ENCODE data around the gene JAKMIP2. TPM values are rescaled to one million over a fixed set of nuclear protein-coding genes. Genes with fewer than 3 reads are reported as not detected.

Gene JAKMIP2
- total RNA-seq, 1 donor from 2014 or later = not detected

DNA sequence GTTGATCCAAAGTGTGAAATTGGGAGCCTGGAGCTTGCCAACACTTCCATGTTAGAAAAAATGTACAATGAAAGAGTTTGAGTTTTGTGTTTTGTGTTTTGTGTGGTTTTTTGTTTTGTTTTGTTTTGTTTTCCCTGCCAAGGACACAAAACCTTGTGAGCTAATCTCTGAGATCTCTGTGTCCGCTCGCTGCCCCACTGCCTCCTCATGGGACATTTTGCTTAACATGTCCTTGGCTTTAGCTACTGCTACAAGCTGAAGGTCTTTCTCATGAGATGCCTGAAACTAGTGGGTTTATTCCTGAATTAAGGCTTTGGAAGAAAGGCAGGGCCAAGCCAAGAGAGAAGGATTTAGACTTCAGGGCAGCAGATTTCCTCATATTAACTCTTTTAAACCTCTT is 7.3 kb upstream of the JAKMIP2 start:
- no peak for DNase-seq (ENCODE audit: low read depth in 2 of 2)

- DNase-seq (ENCODE audit: low read depth in 2 of 2) = no peak
These were observed 5.5 kb upstream of the JAKMIP2 start for GRCh38 chr5:147788023-147788422.

- DNase-seq (ENCODE audit: low read depth in 2 of 2) = no peak
These were observed 3.6 kb upstream of the JAKMIP2 start for GRCh38 chr5:147786142-147786541.

GRCh38 chr5:147784146-147784987 is 1.8 kb upstream of the JAKMIP2 start:
- DNase-seq (ENCODE audit: low read depth in 2 of 2) = no peak

- DNase-seq (ENCODE audit: low read depth in 2 of 2) = no peak
These were observed 1.5 kb downstream of the JAKMIP2 start for GRCh38 chr5:147780924-147781573.

DNA sequence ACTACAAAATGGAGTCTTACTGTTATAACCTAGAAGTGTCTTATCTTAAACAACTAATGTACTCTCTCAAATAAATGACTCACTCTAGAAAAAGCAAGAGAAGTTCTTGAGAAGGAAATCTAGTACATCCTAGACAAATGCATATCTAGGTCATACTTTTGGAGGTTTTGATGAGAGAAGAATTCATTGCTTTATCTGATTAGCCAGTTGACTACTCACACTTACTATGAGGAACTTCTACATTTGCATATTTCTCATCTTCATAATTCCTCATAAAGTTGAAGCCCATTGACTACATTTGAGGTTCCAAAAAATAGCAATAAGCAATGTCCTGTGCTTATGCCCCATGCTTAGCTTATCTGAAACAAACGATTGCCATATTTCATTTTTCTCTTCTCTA is 2.8 kb downstream of the JAKMIP2 start:
- DNase-seq (ENCODE audit: low read depth in 2 of 2) = no peak

GRCh38 chr5:147776989-147777388 is 5.5 kb downstream of the JAKMIP2 start:
- no peak for DNase-seq (ENCODE audit: low read depth in 2 of 2)

- DNase-seq (ENCODE audit: low read depth in 2 of 2) = no peak
These were observed 8.9 kb downstream of the JAKMIP2 start for GRCh38 chr5:147773587-147773986.

- no peak for DNase-seq (ENCODE audit: low read depth in 2 of 2)
These were observed 9.4 kb downstream of the JAKMIP2 start for GRCh38 chr5:147773139-147773538.

DNA sequence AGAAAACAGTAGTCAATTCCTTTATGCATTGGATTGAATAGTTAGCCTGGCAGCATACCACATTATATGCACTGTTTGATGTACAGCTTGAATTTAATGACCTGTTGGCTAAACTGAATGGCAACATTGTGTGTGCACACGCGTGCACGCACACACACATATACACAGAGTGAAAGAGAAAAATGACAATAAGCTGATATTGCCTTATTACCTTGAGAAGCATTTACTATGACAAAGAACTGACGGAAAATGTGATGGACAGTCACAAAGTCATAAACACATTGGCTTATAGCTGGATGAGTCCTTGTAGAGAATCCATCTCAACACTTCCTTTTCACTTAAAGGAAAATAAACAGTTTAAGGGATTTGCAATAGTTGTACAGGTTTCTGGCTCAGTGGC is 15.5 kb downstream of the JAKMIP2 start:
- DNase-seq (ENCODE audit: low read depth in 2 of 2) = no peak

DNA sequence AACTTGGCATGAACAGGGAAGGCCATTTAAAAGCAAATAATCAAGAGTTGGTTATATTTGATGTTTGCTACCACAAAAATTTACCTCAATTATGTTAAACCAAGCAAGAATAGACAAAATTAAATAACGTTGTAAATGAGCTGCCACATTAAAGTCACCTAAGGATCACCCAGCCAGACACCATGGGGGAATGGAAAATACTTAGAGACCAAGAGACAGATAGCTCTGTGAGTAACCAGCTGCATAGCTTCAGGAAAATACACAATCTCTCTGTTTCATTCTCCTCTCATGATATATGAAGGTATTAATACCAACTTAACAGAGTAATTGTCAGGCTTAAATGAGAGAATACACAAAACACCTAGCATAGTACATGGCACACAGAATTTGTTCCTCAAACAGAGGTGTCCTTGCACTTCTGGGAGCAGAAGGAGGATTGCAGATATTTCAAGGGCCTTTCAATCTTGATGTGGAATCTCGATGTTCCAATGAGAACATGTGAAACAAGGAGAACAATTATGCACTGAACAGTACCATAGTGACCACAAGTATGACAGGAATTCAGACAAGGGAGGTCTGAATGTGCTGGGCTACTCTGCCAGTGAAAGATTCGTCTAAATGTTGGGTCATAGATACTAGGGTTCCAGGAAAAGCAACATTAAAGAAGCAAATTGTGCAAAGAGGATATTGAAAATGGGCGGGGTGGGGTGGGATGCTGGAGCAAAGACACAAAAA is 18.6 kb downstream of the JAKMIP2 start:
- no peak for DNase-seq (ENCODE audit: low read depth in 2 of 2)

- DNase-seq (ENCODE audit: low read depth in 2 of 2) = no peak
These were observed 22.2 kb downstream of the JAKMIP2 start for GRCh38 chr5:147760086-147760875.

DNA sequence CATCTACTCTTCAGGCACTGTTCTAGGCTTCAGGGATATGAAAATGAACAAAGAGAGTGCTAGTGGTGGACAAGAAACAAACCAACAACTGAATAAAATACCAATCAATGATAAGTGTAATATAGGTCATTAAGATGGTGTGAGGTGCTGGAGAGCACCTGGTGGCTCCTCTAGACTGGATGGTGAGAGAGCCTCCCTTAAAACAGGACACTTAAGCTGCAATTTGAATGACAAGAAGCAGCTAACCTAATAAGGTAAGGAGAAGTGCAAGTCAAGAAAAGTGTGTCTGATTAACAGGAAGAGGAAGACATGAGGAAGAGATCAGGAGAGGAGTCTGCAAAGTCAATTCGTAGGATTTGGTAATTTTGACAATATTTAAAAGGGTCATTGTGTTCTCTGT is 23.1 kb downstream of the JAKMIP2 start:
- no peak for DNase-seq (ENCODE audit: low read depth in 2 of 2)

- no peak for DNase-seq (ENCODE audit: low read depth in 2 of 2)
These were observed 26.0 kb downstream of the JAKMIP2 start for GRCh38 chr5:147756566-147756965.

- no peak for DNase-seq (ENCODE audit: low read depth in 2 of 2)
These were observed 28.0 kb downstream of the JAKMIP2 start for GRCh38 chr5:147754372-147755122.

DNA sequence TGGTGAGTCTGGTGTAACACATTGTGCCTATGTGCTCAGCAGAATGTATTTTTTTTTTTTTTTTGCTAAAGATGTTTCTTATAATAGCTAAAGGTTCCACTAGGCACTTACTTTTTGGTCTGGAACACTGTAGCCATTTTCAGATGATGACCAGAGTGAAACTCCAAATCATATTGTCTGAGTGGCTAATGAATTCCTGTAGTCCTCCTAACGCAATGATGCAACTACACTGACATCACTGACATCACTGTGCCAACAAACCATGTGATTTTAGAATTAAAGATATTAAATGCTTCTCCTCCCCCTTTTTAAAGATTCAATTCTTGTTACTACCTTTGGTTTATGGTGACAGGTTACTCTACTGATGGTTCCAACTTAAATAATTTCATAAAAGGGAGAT is 28.8 kb downstream of the JAKMIP2 start:
- DNase-seq (ENCODE audit: low read depth in 2 of 2) = no peak

DNA sequence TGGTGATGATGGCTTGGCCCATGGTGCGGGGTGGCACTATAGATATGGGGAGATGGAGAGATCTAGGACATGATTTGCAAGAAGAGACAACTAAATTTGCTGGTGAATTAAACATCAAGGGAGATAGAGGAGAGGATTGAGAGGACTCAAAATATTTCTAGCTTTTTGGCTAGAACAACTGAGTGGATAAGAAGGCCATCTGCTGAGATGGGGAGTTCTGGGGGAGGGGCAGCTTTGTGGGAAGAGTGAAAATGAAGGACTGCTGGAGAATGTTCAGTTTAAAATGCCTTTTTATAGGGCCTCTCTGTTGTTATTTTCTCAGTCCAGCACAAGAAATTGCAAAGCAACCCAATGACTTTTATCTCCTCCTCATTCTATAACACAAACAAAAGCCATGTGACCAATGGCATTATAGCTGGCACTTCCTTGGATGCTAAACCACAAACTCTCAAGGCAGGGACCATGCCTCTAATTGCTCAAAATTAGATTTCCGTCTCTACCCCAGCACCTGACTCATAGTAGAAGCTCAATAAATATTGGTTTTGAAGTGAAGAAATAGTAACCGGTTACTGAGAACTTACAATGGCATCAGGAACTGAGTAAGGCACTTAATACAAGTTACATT is 29.8 kb downstream of the JAKMIP2 start:
- DNase-seq (ENCODE audit: low read depth in 2 of 2) = no peak

DNA sequence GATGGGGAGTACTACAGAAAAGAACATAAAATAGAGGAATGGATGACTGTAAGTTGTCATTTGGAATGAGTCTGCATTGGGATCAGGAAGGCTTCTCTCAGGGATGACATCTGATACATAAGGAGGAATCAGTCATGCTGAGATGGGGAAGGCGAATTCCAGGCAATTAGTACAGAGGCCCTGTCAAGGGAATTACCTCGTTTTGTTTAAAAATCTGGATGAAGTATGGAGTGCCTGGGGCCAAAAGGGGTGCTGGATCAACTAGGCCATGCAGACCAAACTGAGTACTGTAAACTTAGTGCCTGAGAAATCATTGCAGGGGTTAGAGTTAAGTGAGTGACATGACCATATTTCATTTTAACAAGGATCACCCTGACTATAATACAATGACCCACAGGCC is 30.5 kb downstream of the JAKMIP2 start:
- no peak for DNase-seq (ENCODE audit: low read depth in 2 of 2)

GRCh38 chr5:147751156-147751830 is 31.2 kb downstream of the JAKMIP2 start:
- DNase-seq (ENCODE audit: low read depth in 2 of 2) = no peak

- no peak for DNase-seq (ENCODE audit: low read depth in 2 of 2)
These were observed 32.5 kb downstream of the JAKMIP2 start for GRCh38 chr5:147750065-147750464.

Measured in lung microvascular endothelial cell (primary cell).